Lung (tissue), 12 donors: ENCODE measurements around the gene COLGALT1. TPM values are rescaled to one million over a fixed set of nuclear protein-coding genes. Genes with fewer than 3 reads are reported as not detected.

Source experiments
- ATAC-seq: fragments of 200-7000 bp; cut with Tn5 transposase; one replicate; pipeline ENCODE4 v1.9.1; 2020; ENCODE audit warnings: moderate number of reproducible peaks; ENCODE audit not compliant: insufficient read depth, low FRiP score
- DNase-seq, 3 donors: peaks; one replicate each; pipeline ENCODE4 v3.0.0-alpha.2; 2013 to 2017
- H3K27ac ChIP-seq, 2 donors: one replicate each; pipeline ENCODE4 v1.5.1; 2013; ENCODE audit warnings: mild to moderate bottlenecking in 2 of 2, moderate library complexity in 2 of 2, control low read depth in 1 of 2, inconsistent platforms in 1 of 2, low read depth in 1 of 2, low read length in 1 of 2
- H3K27me3 ChIP-seq, 3 donors: one replicate each; pipeline ENCODE4 v1.5.1; 2013; ENCODE audit warnings: low read length in 2 of 3; ENCODE audit not compliant: control insufficient read depth in 3 of 3, insufficient read depth in 3 of 3
- H3K36me3 ChIP-seq, 4 donors: one replicate each; pipeline ENCODE4 v1.5.1; 2013; ENCODE audit warnings: low read length in 4 of 4, mild to moderate bottlenecking in 1 of 4, moderate library complexity in 1 of 4; ENCODE audit not compliant: control insufficient read depth in 4 of 4, insufficient read depth in 4 of 4
- H3K4me1 ChIP-seq, 5 donors: one replicate each; pipeline ENCODE4 v1.5.1; 2013; ENCODE audit warnings: low read length in 5 of 5, mild to moderate bottlenecking in 2 of 5, moderate library complexity in 1 of 5; ENCODE audit not compliant: control insufficient read depth in 5 of 5, insufficient read depth in 5 of 5
- H3K4me3 ChIP-seq: one replicate; pipeline ENCODE4 v1.5.1; 2013; ENCODE audit warnings: mild to moderate bottlenecking, control low read depth, moderate library complexity
- H3K9ac ChIP-seq, 2 donors: one replicate each; pipeline ENCODE4 v1.5.1; 2013; ENCODE audit warnings: low read length in 2 of 2, control low read depth in 1 of 2; ENCODE audit not compliant: insufficient read depth in 1 of 2
- H3K9me3 ChIP-seq, 4 donors: one replicate each; pipeline ENCODE4 v1.5.1; 2013; ENCODE audit warnings: low read length in 3 of 4, mild to moderate bottlenecking in 1 of 4, moderate library complexity in 1 of 4; ENCODE audit not compliant: control insufficient read depth in 4 of 4, insufficient read depth in 3 of 4
- CTCF ChIP-seq: IDR thresholded peaks from 2 replicates; pipeline ENCODE4 v1.5.1; 2012; ENCODE audit warnings: mild to moderate bottlenecking; ENCODE audit errors: control extremely low read depth, extremely low read depth
- WGBS, 2 donors: extraction: QIAGEN DNeasy Blood & Tissue Kit; methylation state at CpG; one replicate each; pipeline ENCODE4 v1.1.7; 2013; 5-methylcytosine and 5-hydroxymethylcytosine counted together
- polyA plus RNA-seq, 2 donors: library from polyadenylated mRNA; stranded (reverse); fragments of 200-250 nt; gene quantifications; one replicate each; pipeline ENCODE4 v1.2.1, GENCODE V29; 2013
- total RNA-seq, 2 donors: library from RNA; depleted of rRNA in 1 of 2; stranded (reverse); fragments of >200 nt in 1 of 2; gene quantifications; one replicate each; pipeline ENCODE4 v1.2.1, GENCODE V29; 2014 to 2021
- donor health status: control.
- donor health status: control.
- donor health status: Bipolar disorder and iron deficiency.
- donor health status: healthy.
- donor health status: DM: yes; HTN: yes; CAD: no.

The COLGALT1 gene
- total and polyA plus RNA-seq, 4 donors, result 39.9 to 129 (median 85.1) TPM

- H3K4me3 ChIP-seq, result no peak overlapping the region
- no peaks in the 10 kb centered on the region for H3K27me3 ChIP-seq
- 77 to 78% methylated on average over 5 of the region's 5 CpGs for WGBS, 2 donors
- TF ChIP-seq CTCF, result no peak
- no peak overlapping the region for H3K27ac ChIP-seq
- no peak overlapping the region for H3K9ac ChIP-seq
- ATAC-seq, result no peak
- H3K36me3 ChIP-seq, result no peaks in the 10 kb centered on the region
- peaks cover 0 to 2% (median 0%) of the 10 kb centered on the region in 4 donors for H3K9me3 ChIP-seq
- H3K4me1 ChIP-seq, result no peaks in the 10 kb centered on the region
- DNase-seq, result no peak
These were observed 72.5 kb downstream of the COLGALT1 start for GRCh38 chr19:17627921-17628320.

- WGBS, 2 donors, result 90 to 97% methylated on average over 2 of the region's 2 CpGs
- DNase-seq (no peak), ATAC-seq (no peak)
- Histone ChIP-seq H3K9ac (no peak overlapping the region), H3K27ac (no peak overlapping the region), H3K27me3 (no peaks in the 10 kb centered on the region), H3K9me3 (peaks cover 0 to 2% (median 0%) of the 10 kb centered on the region in 4 donors), H3K36me3 (no peaks in the 10 kb centered on the region), H3K4me3 (no peak overlapping the region), H3K4me1 (no peaks in the 10 kb centered on the region)
- TF ChIP-seq CTCF, result no peak
These were observed 74.3 kb downstream of the COLGALT1 start for GRCh38 chr19:17629760-17630159.

- 86 to 94% methylated on average over 9 of the region's 9 CpGs for WGBS, 2 donors
- DNase-seq (no peak), ATAC-seq (no peak)
- H3K4me3 ChIP-seq, result no peak overlapping the region
- H3K9ac ChIP-seq, result no peak overlapping the region
- no peaks in the 10 kb centered on the region for H3K4me1 ChIP-seq
- H3K27me3 ChIP-seq, result peaks cover 0 to 2% (median 0%) of the 10 kb centered on the region in 3 donors
- no peak overlapping the region for H3K27ac ChIP-seq
- H3K36me3 ChIP-seq, result no peaks in the 10 kb centered on the region
- peaks cover 0 to 2% (median 0%) of the 10 kb centered on the region in 4 donors for H3K9me3 ChIP-seq
- TF ChIP-seq CTCF, result no peak
These were observed 77.1 kb downstream of the COLGALT1 start for GRCh38 chr19:17632577-17632976.

Other genes with a start within 250 kb of the COLGALT1 start
- 10 to 100 TPM; 22.3 to 85.7 TPM for gene MRPL34, start 249.8 kb upstream of the COLGALT1 start, total RNA-seq
- 100 to 1,000 TPM; 101 to 137 TPM for gene MRPL34, start 249.8 kb upstream of the COLGALT1 start, polyA plus RNA-seq
- gene DDA1, start 246.1 kb upstream of the COLGALT1 start, total RNA-seq, result 10 to 100 TPM; 16.1 to 40.7 TPM
- gene DDA1, start 246.1 kb upstream of the COLGALT1 start, polyA plus RNA-seq, result 10 to 100 TPM; 60.2 to 66.5 TPM
- gene ANO8, start 220.8 kb upstream of the COLGALT1 start, total RNA-seq, result 10 to 100 TPM in 1 of 2 donors, 1 to 10 TPM in 1; 7.1 to 22.5 TPM
- gene ANO8, start 220.8 kb upstream of the COLGALT1 start, polyA plus RNA-seq, result 1 to 10 TPM; 7.1 to 8.8 TPM
- gene GTPBP3, start 218.1 kb upstream of the COLGALT1 start, total RNA-seq, result 10 to 100 TPM; 22.2 to 24.1 TPM
- gene GTPBP3, start 218.1 kb upstream of the COLGALT1 start, polyA plus RNA-seq, result 10 to 100 TPM; 13.3 to 14.2 TPM
- 10 to 100 TPM in 1 of 2 donors, 1 to 10 TPM in 1; 6.4 to 29.1 TPM for gene PLVAP, start 178.3 kb upstream of the COLGALT1 start, total RNA-seq
- 10 to 100 TPM; 22.6 to 55.0 TPM for gene PLVAP, start 178.3 kb upstream of the COLGALT1 start, polyA plus RNA-seq
- under 1 TPM in 1 of 2 donors, not detected in 1; 0.74 TPM for gene CCDC194, start 161.5 kb upstream of the COLGALT1 start, total RNA-seq
- under 1 TPM; 0.13 to 0.37 TPM for gene CCDC194, start 161.5 kb upstream of the COLGALT1 start, polyA plus RNA-seq
- 10 to 100 TPM; 49.8 to 71.3 TPM for gene BST2, start 150.0 kb upstream of the COLGALT1 start, total RNA-seq
- gene BST2, start 150.0 kb upstream of the COLGALT1 start, polyA plus RNA-seq, result 100 to 1,000 TPM in 1 of 2 donors, 10 to 100 TPM in 1; 48.2 to 179 TPM
- 10 to 100 TPM; 28.5 to 66.9 TPM for gene MVB12A, start 135.6 kb upstream of the COLGALT1 start, total RNA-seq
- gene MVB12A, start 135.6 kb upstream of the COLGALT1 start, polyA plus RNA-seq, result 10 to 100 TPM; 59.6 to 62.1 TPM
- under 1 TPM; 0.12 to 0.57 TPM for gene TMEM221, start 107.0 kb upstream of the COLGALT1 start, total RNA-seq
- under 1 TPM; 0.06 to 0.08 TPM for gene TMEM221, start 107.0 kb upstream of the COLGALT1 start, polyA plus RNA-seq
- gene NXNL1, start 94.7 kb upstream of the COLGALT1 start, total RNA-seq, result not detected
- gene NXNL1, start 94.7 kb upstream of the COLGALT1 start, polyA plus RNA-seq, result not detected
- 10 to 100 TPM; 25.4 to 26.9 TPM for gene SLC27A1, start 85.1 kb upstream of the COLGALT1 start, total RNA-seq
- gene SLC27A1, start 85.1 kb upstream of the COLGALT1 start, polyA plus RNA-seq, result 10 to 100 TPM; 12.2 to 15.8 TPM
- 100 to 1,000 TPM in 1 of 2 donors, 10 to 100 TPM in 1; 63.2 to 109 TPM for gene PGLS, start 44.0 kb upstream of the COLGALT1 start, total RNA-seq
- 100 to 1,000 TPM; 107 to 122 TPM for gene PGLS, start 44.0 kb upstream of the COLGALT1 start, polyA plus RNA-seq
- gene UNC13A, start 132.7 kb downstream of the COLGALT1 start, total RNA-seq, result under 1 TPM; 0.28 to 0.31 TPM
- under 1 TPM; 0.14 to 0.26 TPM for gene UNC13A, start 132.7 kb downstream of the COLGALT1 start, polyA plus RNA-seq
- 10 to 100 TPM; 36.3 to 71.1 TPM for gene MAP1S, start 163.8 kb downstream of the COLGALT1 start, total RNA-seq
- 10 to 100 TPM; 32.1 to 40.6 TPM for gene MAP1S, start 163.8 kb downstream of the COLGALT1 start, polyA plus RNA-seq
- gene FCHO1, start 195.8 kb downstream of the COLGALT1 start, total RNA-seq, result 1 to 10 TPM; 6.1 to 9.4 TPM
- gene FCHO1, start 195.8 kb downstream of the COLGALT1 start, polyA plus RNA-seq, result 10 to 100 TPM in 1 of 2 donors, 1 to 10 TPM in 1; 3.2 to 10.4 TPM
- gene B3GNT3, start 239.5 kb downstream of the COLGALT1 start, total RNA-seq, result 1 to 10 TPM in 1 of 2 donors, under 1 TPM in 1; 1.00 to 2.0 TPM
- gene B3GNT3, start 239.5 kb downstream of the COLGALT1 start, polyA plus RNA-seq, result 1 to 10 TPM; 2.0 to 3.0 TPM